HTERT RPE-1 (cell line): Measurements from ENCODE around the gene UQCRC2.
"Not testable (repeated sequence)": the region's sequence is repeated elsewhere in the genome, so short reads cannot be mapped to it uniquely, and the experiment has no call there.

Experiments
- in situ Hi-C: fragments of 300-500 bp; cut with MboI; formaldehyde crosslinking; loops from 4 replicates; pipeline ENCODE4 v1.14.3; 2020; ENCODE audit warnings: low sequenced_read_pairs

UQCRC2 gene

DNA sequence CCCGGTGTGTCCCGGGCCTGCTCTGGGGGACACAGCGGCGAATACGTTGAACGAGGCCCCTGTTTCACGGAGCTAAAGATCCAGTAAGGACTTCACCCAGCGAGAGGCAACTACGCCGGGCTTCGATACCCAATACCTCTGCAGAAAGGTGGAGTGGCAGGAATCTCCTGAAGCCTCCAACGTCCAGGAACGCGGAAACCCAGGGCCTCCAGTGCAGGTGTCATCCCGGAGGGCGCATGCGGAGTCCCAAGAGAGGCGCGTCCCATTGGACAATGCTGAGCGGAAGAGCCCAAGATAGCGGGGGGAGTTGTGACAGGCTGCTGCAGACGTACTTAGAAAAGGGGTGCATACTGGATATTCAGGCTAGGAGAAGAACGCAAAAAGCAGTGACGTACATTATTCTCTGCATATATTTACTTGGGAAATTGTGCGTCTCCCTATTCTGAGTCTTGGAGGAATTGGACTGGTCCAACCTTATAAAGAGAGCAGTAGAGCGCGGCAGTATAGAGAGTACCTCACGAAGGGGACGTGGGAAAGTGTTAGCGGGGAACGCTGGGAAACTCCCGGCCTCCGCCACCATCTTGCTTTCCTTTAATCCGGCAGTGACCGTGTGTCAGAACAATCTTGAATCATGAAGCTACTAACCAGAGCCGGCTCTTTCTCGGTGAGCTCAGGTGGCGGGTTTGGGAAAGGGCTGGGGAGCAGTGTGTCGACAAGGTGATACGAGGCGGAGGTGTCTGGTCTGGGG is at the start of gene UQCRC2:
UQCRC2 (plus strand) TSS at position 569 of the 748 bp plus-strand sequence; CDS start at position 632, 63 bp downstream.
- in situ Hi-C loops, result no loop called here

DNA sequence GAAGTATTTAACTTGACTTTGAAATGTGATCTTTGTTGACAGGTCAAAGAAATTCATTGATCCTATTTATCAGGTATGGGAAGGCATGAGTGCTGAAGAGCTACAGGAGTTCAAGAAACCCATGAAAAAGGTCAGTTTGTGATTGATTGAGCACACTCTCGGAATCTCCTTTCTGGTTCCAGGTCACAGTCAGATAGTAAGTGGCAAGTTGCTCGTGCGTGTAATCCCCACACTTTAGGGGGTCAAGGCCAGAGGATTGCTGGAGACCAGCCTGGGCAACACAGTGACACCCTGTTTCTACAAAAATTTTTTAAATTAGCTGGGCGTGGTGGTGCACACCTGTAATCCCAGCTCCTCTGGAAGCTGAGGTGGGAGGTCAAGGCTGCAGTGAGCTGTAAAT is 20.5 kb upstream of the UQCRC2 start:
- in situ Hi-C loops, result not testable (repeated sequence)

GRCh38 chr16:21933316-21933715 is 19.8 kb upstream of the UQCRC2 start:
- in situ Hi-C loops, result not testable (repeated sequence)

DNA sequence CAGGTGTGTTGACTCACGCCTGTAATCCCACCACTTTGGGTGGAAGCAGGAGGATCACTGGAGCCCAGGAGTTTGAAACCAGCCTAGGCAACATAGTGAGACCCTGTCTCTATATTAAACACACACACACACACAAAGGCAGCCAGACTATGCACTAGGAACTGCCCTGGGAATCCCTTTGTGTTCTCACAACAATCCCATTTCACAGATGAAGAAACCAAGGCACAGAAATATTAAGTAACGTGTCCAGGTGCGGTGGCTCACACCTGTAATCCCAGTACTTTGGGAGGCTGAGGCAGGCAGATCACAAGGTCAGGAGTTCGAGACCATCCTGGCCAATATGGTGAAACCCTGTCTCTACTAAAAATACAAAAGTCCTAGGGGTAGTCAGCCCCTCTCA is 19.4 kb upstream of the UQCRC2 start:
- in situ Hi-C loops, result not testable (repeated sequence)

DNA sequence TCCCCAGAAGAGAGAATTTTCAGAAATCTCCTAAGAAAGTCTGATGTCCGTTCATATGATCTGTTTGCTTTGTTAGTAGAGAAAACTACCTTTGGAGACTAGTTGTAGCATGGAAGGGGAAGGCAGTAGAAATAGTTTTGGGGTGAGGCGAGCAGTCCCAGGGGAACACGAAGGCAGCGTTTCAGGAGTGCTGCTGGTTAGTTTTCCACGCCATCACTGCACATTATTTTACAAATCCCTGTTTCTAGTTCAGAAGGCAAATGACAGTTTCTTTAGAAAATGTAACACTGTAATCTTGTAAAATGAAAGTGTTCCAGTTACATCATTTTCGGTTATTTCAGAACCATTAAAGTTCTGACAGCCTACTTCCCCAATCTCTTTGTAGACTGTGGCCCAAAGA is 16.9 kb upstream of the UQCRC2 start:
- in situ Hi-C loops, result not testable (repeated sequence)

GRCh38 chr16:21937336-21937829 is 15.8 kb upstream of the UQCRC2 start:
- in situ Hi-C loops, result no loop called here

GRCh38 chr16:21940570-21940969 is 12.6 kb upstream of the UQCRC2 start:
- in situ Hi-C loops, result no loop called here

GRCh38 chr16:21943571-21943970 is 9.6 kb upstream of the UQCRC2 start:
- in situ Hi-C loops, result no loop called here

DNA sequence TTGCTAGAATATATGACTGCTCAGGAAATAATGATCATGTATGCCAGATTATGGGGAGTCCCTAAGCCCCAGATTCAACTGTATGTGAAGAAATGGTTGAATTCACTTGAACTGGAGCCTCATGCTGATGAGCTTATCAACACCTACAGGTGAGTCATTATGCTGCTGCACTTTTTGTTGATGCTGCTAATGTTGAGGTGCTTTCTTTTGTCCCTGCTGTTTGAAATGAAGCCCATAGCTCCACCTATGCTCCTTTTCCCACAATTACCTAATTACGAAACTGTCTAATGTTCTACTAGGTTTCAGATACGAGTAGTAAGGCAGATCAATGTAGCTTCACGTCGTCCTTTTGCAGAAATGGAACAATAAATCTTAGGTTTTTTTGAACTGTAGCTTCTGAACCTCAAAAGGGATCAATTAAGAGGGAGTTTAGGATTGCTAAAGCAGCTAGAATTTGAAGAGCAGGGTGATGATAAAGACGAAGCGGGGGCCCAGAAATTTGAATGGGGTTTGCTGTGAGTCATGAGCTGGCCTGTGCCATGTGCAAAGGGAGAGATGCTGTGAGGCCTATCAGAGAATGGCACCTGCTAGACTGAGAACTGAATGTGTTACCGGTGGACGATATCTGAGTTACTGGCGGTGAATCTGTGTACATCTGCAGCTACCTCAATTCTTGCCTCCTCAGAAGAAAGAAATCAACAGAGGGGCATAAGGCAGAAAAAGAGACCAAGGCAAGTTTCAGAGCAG is 6.1 kb upstream of the UQCRC2 start:
- in situ Hi-C loops, result no loop called here

DNA sequence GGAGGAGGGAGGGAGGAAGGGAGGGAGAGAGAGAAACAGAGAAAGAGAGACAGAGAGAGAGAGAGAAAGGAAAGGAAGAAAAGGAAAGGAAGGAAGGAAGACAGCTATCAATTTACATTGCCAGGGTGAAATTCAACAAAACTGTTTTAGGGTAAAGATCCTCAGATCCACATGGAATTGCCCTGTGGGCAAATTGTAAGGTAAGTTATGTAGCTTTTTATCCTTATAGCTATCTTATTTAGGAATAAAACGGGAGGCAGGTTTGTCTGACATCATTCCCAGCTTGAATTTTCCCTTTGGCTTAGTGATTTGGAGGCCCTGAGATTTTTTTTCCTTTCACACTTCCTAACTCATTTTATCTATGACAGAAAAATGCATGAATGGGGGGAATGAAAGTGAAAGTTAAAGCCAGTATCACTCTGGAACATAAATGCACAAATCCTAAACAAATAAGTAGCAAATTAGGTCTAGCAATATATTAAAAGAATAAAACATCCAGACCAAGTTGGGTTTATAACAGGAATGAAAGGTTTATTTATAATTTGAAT is 3.4 kb upstream of the UQCRC2 start:
- in situ Hi-C loops, result no loop called here

DNA sequence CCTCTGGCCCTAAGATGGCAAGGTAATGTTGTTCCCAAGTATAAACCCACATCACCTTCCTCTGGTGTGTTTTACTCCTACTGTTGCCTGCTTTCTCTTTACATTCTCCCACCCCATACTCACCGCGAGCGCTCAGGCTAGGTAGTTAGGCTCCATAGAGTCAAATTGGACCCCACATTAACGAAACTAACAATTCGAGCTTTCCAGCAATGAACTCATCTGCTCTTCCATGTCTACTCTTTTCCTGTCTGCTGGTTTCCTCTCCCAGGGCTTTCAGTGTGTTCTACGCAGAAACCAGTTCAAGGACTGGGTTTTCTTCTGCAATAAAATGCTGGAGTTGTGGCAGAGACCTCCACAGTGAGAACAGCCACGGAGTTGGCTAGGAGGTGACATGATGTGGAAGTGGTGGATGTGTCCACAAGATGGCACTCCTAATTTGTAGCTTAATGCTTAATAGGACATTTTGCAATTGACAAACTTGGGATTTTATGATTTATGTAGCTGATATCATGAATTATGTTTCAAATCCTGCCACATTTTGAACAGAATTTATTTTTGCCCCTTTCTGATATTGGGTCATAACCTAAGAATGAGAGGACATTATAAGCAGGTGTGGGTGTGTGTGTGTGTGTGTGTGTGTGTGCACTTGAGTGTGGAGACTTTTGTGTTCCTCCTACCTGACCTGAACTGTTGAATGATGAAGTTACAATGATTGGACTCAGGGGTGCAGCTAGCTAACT is 2.2 kb upstream of the UQCRC2 start:
- in situ Hi-C loops, result no loop called here

GRCh38 chr16:21952040-21952792 is 945 bp upstream of the UQCRC2 start:
- in situ Hi-C loops, result no loop called here

DNA sequence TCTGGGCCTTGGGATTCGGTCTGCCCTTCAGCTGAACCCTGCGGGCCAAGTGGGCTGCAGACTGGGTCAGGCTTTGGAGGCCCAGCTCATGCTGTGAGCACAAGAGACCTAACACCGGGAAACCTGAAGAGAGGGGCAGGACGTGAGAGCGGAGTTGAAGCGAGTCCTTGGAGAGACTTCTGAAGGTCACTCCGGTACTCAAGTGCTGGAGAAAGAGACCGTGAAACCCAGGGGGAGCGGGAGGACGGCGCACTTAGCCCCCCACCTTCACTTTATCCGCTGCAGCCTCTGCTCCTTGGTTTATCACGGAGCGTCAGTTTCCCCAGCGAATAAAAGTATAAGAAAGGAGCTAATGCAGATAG is 361 bp downstream of the UQCRC2 start:
- in situ Hi-C loops, result no loop called here

GRCh38 chr16:21957714-21958346 is 4.7 kb downstream of the UQCRC2 start:
- in situ Hi-C loops, result no loop called here

GRCh38 chr16:21959050-21959449 is 5.9 kb downstream of the UQCRC2 start:
- in situ Hi-C loops, result no loop called here

DNA sequence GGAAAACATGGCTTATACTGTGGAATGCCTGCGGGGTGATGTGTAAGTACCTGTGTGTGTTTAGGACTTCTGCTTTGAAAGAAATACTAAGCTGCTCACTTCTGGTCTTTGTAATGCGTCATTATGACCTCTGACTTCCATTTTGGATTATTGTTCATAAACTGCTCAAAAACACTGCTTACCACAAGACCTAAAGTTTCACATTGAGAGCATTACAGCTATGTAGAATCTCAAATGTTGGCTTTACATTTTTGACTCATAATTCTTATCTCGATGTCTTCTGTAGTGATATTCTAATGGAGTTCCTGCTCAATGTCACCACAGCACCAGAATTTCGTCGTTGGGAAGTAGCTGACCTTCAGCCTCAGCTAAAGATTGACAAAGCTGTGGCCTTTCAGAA is 9.3 kb downstream of the UQCRC2 start:
- in situ Hi-C loops, result no loop called here

DNA sequence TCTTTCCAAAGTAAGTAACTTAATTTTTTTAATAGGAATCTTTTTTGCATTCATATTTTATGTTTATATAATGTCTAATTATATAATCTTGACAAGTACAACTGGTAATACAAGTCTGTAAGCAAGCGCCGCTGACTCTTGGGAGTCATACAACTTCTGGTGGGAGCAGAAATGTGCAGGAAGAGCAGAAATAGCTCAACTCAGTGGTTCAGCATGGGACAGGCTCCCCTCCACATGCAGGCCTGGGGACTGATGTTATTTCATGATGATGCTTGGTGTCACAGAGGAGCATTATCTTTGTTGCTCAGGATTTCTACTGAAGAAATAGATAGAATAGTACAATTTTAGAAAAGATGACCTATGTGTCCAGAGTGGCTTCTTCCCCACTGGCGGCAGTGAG is 10.7 kb downstream of the UQCRC2 start:
- in situ Hi-C loops, result no loop called here

- in situ Hi-C loops, result no loop called here
These were observed 11.2 kb downstream of the UQCRC2 start for GRCh38 chr16:21964353-21964752.

GRCh38 chr16:21971856-21972255 is 18.7 kb downstream of the UQCRC2 start:
- in situ Hi-C loops, result no loop called here

DNA sequence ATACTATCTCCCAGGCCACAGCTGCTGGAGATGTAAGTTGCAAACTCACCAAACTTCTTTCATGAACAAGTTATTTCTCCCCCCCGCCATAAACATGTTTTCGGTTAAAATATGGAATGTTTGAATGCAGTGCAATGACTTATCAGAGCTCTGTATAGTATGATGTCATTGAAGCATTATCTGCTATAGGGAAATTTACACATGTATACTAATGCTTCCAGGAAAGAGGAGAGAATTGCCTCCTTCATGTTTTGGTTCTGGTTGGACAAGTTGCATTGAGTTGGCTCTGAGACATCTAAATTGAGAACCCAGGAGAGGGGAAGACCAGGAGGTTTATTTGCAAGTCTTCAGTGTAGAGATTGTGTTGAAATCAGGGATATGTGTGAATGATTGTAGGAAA is 20.8 kb downstream of the UQCRC2 start:
- in situ Hi-C loops, result no loop called here
